ENCODE results near the gene EFL1. TPM values are rescaled to one million over a fixed set of nuclear protein-coding genes. Genes with fewer than 3 reads are reported as not detected.

EFL1 gene
- total RNA-seq, 4 donors from 2014 or later = 5.3 to 18.1 (median 12.5) TPM

GRCh38 chr15:82186719-82187406 is 75.7 kb downstream of the EFL1 start:
- Histone ChIP-seq H3K36me3 (no peaks in the 10 kb centered on the region), H3K4me3 (no peak overlapping the region), H3K4me1 (peaks cover 0 to 37% (median 12%) of the 10 kb centered on the region in 4 donors), H3K9me3 (no peaks in the 10 kb centered on the region), H3K27ac (no peak overlapping the region), H3K27me3 (no peaks in the 10 kb centered on the region)
- DNase-seq (ENCODE audit: low spot score in 2 of 2) = no peak
- TF ChIP-seq, protein P1, sequence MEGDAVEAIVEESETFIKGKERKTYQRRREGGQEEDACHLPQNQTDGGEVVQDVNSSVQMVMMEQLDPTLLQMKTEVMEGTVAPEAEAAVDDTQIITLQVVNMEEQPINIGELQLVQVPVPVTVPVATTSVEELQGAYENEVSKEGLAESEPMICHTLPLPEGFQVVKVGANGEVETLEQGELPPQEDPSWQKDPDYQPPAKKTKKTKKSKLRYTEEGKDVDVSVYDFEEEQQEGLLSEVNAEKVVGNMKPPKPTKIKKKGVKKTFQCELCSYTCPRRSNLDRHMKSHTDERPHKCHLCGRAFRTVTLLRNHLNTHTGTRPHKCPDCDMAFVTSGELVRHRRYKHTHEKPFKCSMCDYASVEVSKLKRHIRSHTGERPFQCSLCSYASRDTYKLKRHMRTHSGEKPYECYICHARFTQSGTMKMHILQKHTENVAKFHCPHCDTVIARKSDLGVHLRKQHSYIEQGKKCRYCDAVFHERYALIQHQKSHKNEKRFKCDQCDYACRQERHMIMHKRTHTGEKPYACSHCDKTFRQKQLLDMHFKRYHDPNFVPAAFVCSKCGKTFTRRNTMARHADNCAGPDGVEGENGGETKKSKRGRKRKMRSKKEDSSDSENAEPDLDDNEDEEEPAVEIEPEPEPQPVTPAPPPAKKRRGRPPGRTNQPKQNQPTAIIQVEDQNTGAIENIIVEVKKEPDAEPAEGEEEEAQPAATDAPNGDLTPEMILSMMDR (IDR thresholded peaks at IDR 0.05) = no peak
- no peak for TF ChIP-seq EP300 (IDR thresholded peaks at IDR 0.05)
- no peak for TF ChIP-seq POLR2A (IDR thresholded peaks at IDR 0.05)
- 93 to 95% methylated on average over 6 of the region's 6 CpGs for WGBS, 2 donors

- Histone ChIP-seq H3K9me3 (no peaks in the 10 kb centered on the region), H3K4me1 (peaks cover 0 to 39% (median 12%) of the 10 kb centered on the region in 4 donors), H3K27me3 (no peaks in the 10 kb centered on the region), H3K4me3 (no peak overlapping the region), H3K27ac (no peak overlapping the region), H3K36me3 (no peaks in the 10 kb centered on the region)
- no peak for DNase-seq (ENCODE audit: low spot score in 2 of 2)
- TF ChIP-seq EP300 (IDR thresholded peaks at IDR 0.05) (no peak), POLR2A (IDR thresholded peaks at IDR 0.05) (no peak)
- TF ChIP-seq, protein P1 (IDR thresholded peaks at IDR 0.05) = no peak
- WGBS, 2 donors = 91 to 97% methylated on average over 2 of the region's 2 CpGs
These were observed 76.4 kb downstream of the EFL1 start for GRCh38 chr15:82186161-82186560.

DNA sequence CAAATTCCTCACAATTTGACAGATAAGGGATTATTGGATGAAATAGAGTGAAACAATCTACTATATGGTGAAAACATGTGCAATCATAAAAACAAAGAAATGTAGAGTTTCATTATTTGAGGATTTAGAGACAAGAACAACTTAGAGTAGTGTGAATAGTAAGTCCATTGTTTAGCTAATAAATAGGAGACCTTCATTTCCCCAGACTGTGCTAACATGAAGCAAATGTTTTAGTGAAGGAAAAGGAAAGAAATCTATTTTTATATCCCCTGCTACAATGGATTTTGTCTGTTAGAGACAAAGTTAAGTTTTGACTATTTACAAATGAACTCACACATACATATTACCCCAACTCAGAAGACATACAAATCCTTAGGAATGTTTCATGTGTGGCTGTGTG is 77.8 kb downstream of the EFL1 start:
- no peak for DNase-seq (ENCODE audit: low spot score in 2 of 2)
- Histone ChIP-seq H3K36me3 (no peaks in the 10 kb centered on the region), H3K27me3 (no peaks in the 10 kb centered on the region), H3K27ac (no peak overlapping the region), H3K4me1 (peaks cover 0 to 39% (median 12%) of the 10 kb centered on the region in 4 donors), H3K4me3 (no peak overlapping the region), H3K9me3 (no peaks in the 10 kb centered on the region)
- no peak for TF ChIP-seq EP300 (IDR thresholded peaks at IDR 0.05)
- TF ChIP-seq, protein P1 (IDR thresholded peaks at IDR 0.05) = no peak
- TF ChIP-seq POLR2A (IDR thresholded peaks at IDR 0.05) = no peak

- TF ChIP-seq EP300 (IDR thresholded peaks at IDR 0.05) (no peak), POLR2A (IDR thresholded peaks at IDR 0.05) (no peak)
- TF ChIP-seq, protein P1 (IDR thresholded peaks at IDR 0.05) = no peak
- WGBS, 2 donors = 58 to 68% methylated on average over 1 of the region's 1 CpG
- Histone ChIP-seq H3K27me3 (no peaks in the 10 kb centered on the region), H3K4me3 (no peak overlapping the region), H3K36me3 (no peaks in the 10 kb centered on the region), H3K27ac (no peak overlapping the region), H3K9me3 (no peaks in the 10 kb centered on the region), H3K4me1 (peaks cover 0 to 39% (median 12%) of the 10 kb centered on the region in 4 donors)
- DNase-seq (ENCODE audit: low spot score in 2 of 2) = no peak
These were observed 78.2 kb downstream of the EFL1 start for GRCh38 chr15:82184355-82184754.

DNA sequence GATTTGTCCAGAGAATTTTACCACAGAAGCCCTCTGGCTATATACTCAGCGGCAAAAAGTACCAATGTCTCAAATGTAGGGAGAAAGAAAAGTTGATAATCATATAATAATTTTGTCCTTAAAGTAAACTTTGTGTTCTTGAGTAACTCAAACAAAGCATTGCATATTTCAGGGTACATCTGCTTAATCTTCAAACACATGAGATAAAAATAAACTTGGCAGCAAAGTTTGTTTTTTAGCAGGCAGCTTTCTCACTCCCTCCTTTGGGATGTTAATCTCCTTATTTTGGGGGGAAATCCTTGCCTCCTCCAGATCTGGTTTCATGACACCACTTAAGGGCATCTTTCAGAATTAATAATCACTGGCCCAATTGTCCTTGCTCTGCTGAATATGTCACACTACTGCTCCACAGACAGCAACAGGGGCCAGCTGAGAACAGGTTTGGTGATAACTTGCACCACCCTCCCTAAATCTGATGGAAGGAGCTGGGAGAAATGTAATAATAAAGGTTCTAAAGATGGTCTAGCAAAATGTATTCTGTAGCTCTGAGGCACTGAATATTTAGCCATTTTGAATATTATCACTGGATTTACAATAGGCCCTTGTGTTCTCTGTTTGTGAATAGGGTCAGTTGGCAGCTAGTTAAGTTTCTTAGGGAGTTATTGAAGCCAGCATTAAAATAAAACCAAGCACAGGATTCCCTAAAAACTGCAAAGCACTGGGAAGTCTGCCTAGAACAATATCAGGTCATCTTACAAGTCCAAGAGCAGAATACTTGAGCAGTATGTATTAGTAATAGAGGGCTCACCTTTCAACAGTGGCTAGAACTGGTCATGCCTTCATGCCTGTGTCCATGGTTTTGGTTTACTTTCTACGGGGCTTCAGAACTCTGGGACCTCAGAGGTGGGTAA is 79.2 kb downstream of the EFL1 start:
- no peak for DNase-seq (ENCODE audit: low spot score in 2 of 2)
- H3K4me1 ChIP-seq = peaks cover 0 to 41% (median 12%) of the 10 kb centered on the region in 4 donors
- no peaks in the 10 kb centered on the region for H3K36me3 ChIP-seq
- 43 to 56% methylated on average over 2 of the region's 2 CpGs for WGBS, 2 donors
- TF ChIP-seq, protein P1 (IDR thresholded peaks at IDR 0.05) = no peak
- no peak for TF ChIP-seq EP300 (IDR thresholded peaks at IDR 0.05)
- no peak for TF ChIP-seq POLR2A (IDR thresholded peaks at IDR 0.05)
- no peak overlapping the region for H3K4me3 ChIP-seq
- no peaks in the 10 kb centered on the region for H3K27me3 ChIP-seq
- no peaks in the 10 kb centered on the region for H3K9me3 ChIP-seq
- H3K27ac ChIP-seq = peak overlapping the region in 2 of 4 donors; percentile 14 to 40
